Spleen (tissue), 7 donors: ENCODE data around the gene TMEM139.

Experiments used
- CTCF ChIP-seq, 11 experiments: fragments of 200-600 bp in 7 of 11; fragments of 450-650 bp in 4 of 11; sonication (generic) in 4 of 11; IDR thresholded peaks in 8 of 11; conservative IDR thresholded peaks in 3 of 11; 1 replicate in 7 of 11; 2 replicates in 4 of 11; pipeline versions ENCODE4 v1.4.0 to v1.8.0; 2016 to 2021; ENCODE audit warnings: antibody characterized with exemption in 11 of 11, inconsistent platforms in 4 of 11, mild to moderate bottlenecking in 1 of 11
- POLR2A ChIP-seq, 3 donors: fragments of 450-650 bp; IDR thresholded peaks; one replicate each; pipeline ENCODE4 v1.5.1; 2017; ENCODE audit warnings: antibody characterized with exemption in 3 of 3, mild to moderate bottlenecking in 1 of 3
- POLR2AphosphoS5 ChIP-seq, 3 donors: sonication (generic); formaldehyde crosslinking; IDR thresholded peaks; one replicate each; pipeline ENCODE4 v1.5.1; 2017; ENCODE audit warnings: antibody characterized with exemption in 3 of 3
- donor health status: DM: no; HTN: no; CAD: no; lungs with moderate emphysema.
- donor health status: DM: no; HTN: no; CAD: no.
- donor health status: DM: no; HTN: no; CAD: no.

GRCh38 chr7:143299346-143299745 lies 14.6 kb downstream of the TMEM139 start:
- no peak for TF ChIP-seq CTCF (IDR thresholded peaks at IDR 0.05 in 8 of 11, conservative IDR thresholded peaks at IDR 0.05 in 3 of 11)
- TF ChIP-seq POLR2AphosphoS5 (IDR thresholded peaks at IDR 0.05): no peak
- TF ChIP-seq POLR2A (IDR thresholded peaks at IDR 0.05): no peak
